Activated CD4-positive, alpha-beta T cell treated with anti-CD3 and anti-CD28 coated beads, Interleukin-2, Interleukin-6, amounts not matched to agents 100 ng/mL and 50 ng/mL, durations not matched to agents 16 hours and 8 hours (primary cell): ENCODE measurements around the gene SMAD2.

Experiments
- DNase-seq: peaks from one replicate; pipeline ENCODE4 v3.0.0-alpha.2; 2020

Gene SMAD2

DNA sequence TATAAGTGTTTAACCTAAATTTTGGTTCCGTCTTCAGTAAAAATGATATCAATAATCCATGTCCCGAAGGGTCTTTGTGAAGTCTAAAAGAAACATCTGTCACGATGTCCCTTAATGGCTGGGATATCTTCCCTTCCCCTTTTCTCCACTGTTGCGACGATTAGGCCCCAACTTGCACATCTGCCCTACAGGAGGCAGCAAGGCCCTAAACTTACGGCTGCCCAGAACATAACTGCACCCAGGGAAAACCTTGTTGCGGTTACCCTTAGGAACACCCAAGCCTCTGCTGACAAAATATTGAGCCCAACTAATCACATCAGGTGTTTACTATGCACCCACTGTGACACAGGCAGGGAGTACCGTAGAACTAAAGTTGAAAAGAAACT is 1.3 kb upstream of the SMAD2 start:
- DNase-seq, result peak; percentile 35

DNA sequence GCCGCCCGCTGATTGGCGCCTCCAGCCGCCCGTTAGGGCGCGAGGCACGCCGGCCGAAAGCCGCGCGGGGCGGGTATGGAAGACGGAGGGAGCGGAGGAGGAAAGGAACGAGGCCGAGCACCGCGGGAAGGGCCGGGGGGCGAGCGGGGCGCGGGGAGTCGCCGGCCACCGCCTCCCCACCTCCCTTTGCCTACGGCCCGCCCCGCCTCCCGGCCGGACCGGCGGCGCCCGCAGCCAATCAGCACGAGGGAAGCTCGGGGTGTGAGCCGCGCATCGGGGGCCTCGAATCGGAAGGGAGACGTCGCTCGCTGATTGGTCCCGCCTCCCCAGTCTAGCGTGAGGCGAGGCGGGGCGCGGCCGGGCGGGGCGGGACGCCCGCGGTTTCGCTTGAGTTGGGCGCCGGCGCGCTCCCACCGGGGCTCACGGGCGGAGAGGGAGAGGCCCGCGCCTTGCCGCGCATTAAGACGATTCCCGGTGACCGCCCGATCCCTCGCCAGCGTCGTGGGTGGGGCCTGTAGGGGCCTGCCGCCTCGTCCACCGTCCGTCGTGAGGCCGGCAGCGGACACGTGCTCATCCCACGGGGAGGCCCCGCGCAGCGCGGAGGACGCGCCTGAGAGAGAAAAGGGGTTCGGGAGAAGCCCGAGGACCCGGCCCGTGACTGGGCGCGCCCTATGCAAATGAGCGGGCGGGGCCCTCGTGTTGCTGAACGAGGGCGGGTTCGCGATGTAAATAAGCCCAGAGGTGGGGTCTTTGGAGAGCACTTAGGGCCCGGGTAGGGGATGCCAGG is 665 bp upstream of the SMAD2 start:
- DNase-seq, result peak; percentile 96

DNA sequence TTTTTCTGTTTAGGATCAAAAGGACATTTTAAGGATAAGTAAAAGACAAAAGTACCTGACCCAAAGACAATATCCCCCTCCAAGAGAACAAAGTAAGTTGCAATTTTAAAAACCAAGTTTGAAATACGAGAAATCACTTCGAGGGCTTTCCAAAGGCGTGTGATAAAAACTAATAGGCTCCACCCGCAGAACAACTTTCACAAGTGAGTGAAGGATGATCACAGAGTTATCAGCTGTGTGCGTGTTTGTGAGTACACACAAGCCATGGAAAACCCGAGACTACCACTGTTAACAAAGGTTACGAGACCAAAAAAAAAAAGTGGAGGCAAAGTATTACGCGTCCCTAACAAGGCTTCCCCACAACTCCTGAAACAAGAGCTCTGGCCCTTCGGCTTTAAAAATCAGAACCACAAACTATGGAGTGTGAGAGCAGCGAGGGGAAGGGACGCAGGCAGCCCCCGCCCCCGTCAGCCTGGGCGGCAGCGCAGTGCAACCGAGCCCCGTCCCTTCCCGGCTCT is 719 bp downstream of the SMAD2 start:
- DNase-seq, result no peak

DNA sequence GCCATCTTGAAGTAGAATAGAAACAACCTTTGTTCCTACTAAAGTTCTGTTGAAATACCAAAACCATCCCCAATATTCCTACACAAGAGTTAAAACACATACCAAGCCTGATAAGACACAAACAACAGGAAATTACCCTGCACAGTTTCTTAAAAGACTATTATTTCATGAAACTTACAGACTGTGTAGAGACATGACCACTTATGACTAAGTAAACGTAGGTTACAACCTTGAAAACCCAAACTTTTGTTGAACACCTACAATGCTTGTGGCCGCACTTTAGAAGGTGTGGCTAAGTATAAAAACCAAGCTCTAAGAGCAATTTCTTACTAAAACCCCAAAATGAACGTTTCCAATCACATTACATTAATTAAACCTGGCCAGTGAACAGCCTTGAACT is 2.0 kb downstream of the SMAD2 start:
- DNase-seq, result peak; percentile 46

DNA sequence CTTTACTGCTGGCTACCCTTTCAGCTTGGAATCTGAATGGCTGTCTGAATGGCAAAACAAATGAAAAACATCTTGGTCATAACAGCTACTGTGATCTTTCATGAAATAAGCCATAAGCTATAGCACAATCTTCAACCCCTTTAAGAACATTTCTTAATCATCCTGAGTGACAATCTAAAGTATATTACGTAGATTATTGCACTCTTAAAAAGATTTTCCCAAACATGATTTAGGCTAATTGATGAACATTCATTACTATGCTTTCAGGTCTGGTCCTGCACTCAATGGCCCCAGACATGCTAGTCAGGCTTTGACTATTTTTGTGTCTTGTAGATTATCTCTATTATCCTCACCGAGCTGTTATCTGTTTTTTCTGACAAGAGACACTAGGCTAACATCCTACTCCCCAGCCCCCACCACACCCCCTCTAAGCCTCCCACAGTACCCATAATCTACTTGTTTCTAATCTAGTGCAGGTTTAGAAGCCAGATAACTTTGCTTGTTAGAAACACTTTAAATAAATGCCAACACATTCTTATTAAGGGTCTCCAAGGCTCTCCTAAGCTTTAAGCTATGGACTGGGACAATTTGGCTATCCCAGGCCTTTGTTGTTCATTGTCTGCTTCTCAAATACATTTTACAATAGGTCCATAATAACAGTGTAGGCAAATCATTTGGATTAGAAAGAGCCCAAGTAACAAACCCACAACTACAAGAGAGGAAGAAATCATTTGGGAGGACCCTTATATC is 4.2 kb downstream of the SMAD2 start:
- DNase-seq, result no peak

DNA sequence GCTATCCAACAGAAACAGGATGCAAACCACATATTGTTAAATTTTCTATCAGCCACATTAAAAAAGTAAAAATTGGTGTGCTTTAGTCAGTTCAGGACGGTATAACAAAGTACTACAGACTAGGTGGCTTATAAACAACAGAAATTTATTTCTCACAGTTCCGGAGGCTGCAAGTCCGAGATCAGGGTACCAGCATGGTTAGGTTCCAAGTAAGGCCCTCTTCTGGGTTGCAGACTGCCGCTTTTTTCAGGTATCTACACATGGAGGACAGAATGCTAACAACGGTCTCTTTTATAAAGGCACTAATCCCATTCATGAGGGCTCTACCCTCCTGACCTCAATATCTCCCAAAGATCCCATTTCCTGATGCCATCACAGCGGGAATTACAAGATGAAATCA is 10.5 kb downstream of the SMAD2 start:
- DNase-seq, result no peak

DNA sequence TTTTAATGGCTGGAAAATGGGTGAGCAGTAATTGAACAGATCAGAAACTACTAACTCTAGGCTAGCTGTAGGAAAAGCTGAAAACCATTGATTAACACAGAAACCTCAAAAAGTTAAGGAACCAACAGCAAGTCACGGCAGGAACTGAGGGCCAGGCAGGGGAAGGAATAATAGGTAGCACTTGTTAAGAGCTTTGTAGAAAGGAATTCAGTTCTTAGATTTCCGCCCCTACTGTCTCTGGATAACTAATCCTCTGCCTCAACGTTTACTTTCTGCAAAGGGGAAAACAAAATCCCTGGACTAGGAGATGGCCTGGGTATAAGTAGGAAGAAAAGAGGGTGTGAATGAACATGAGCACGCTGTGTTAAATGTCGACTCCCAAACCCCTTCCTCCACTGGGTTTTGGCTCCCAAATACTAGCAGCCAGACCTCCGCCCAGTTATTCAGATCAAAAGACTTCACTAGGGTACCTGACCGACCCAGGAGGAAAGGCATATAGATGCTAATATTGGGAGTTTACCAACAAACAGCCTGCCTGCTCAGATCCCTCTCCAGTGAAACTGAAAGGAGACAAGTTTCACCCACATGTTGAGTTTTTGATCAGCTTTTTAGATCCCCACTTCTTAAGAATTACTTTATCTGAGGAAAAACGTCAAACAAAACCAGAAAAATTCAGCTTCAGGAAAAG is 12.4 kb downstream of the SMAD2 start:
- DNase-seq, result peak; percentile 51

DNA sequence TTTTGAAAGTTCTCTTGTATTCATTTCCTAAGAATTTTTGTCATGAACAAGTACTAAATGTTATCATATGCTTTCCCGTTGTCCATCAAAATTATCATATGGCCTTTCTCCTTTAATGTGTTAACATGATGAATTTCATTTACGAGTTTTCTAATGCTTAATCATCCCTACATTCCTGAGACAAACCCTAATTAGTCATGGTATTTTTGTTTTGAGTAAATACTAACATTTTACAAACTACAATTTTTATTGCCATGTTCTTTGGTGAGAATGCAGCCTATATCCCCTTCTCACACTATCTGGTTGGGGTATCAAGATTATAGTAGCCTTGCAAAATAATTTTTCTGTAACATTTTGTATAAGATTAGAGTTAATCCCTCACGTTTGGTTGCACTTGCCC is 14.5 kb downstream of the SMAD2 start:
- DNase-seq, result no peak

DNA sequence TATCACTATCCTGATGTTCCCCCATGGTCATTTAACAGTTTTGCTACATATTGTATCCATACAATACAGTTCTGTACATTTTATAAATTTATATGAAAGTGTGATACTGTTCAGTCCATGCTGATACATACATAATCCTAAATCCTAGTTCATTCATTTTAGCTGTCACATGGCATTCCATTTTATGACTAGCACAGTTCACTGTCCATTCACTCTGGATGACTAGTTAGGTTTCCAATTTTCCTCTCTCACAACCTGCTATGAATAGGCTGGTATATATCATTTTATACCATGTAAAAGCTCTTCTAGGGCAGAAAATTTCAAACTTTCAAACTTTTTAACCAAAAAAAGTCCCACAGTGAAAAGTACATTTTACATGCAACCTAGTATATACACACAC is 15.2 kb downstream of the SMAD2 start:
- DNase-seq, result no peak

DNA sequence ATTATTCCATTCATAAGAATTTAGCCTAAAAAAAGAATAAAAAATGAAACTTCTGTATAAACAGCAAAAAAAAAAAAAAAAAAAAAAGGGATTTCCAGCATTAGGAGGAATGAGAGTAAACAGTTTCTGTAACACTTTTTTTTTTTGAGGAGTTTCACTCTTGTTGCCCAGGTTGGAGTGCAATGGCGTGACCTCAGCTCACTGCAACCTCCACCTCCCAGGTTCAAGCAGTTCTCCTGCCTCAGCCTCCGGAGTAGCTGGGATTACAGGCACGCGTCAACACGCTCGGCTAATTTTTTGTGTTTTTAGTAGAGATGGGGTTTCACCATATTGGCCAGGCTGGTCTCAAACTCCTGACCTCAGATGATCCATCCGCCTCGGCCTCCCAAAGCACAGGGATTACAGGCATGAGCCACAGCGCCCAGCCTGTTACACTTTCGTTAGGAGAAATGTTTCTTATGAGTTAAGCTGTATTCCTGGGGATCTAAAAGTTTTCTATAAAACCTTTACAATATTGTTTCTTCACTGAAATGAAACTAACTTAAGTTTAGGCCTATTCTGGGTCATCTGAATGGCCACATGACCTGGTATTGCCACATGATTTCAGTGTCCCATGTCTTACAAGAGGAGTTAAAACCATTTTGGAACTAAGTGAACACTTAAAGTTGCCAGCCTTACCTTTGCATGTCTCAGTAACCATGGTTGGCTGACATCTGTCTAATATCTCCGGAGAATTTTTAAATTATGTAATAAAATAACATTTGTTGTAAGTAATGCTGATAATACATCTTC is 17.5 kb downstream of the SMAD2 start:
- DNase-seq, result no peak

DNA sequence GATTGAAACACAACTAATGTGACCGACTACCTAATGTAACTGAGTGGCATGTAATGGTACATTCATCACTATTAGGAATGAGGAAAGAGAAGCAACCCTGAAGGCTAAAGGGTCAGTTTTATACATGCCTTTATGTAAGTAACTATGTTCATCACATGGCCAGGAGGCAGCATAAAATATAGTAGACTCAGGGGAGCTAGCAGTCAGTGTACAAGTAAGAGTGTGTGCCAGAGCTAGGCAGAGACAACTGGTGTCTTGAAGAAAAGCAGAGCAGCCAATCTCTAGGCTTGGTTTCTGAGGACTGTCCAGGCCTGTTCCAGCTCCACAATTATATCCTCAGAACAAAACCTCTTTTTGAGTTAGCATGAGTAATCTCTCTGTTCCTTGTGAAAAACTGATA is 18.1 kb downstream of the SMAD2 start:
- peak; percentile 49 for DNase-seq

DNA sequence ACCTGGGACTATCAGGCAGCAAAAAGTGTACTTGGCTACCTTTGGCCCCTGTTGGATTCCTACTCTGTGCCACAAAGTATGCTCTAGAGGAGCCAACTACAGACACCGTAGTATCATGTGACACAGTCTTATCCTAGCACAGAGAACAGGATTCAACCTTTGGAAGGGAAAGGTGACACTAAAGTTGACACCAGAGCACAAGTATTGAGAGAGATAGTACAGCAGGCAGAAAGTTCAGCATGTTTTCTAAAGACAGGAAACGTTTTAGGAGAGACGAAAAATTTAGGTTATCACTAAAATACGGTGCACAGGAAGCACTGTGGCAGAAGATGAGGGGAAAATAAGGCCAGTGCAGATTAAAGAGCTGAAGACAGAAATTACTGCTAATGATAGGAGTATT is 18.6 kb downstream of the SMAD2 start:
- DNase-seq, result no peak

DNA sequence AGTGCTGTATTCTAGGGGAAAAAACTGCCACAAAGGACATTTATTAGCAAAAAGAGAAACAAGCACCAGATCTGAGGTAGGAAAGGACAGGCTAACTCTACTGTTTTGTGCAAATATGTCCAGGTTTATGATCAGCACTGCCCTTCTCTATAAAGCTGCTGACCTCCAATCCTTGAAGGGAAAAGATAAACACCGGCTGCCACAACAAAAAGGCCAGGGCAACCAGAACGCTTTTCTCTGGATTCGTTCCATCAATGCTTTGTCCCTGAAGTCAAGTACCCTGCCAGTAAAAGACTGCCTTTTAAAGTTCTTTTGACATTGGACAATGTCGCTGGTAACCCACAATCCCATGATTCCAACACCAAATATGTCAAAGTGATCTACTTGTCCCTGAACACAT is 21.0 kb downstream of the SMAD2 start:
- no peak for DNase-seq

DNA sequence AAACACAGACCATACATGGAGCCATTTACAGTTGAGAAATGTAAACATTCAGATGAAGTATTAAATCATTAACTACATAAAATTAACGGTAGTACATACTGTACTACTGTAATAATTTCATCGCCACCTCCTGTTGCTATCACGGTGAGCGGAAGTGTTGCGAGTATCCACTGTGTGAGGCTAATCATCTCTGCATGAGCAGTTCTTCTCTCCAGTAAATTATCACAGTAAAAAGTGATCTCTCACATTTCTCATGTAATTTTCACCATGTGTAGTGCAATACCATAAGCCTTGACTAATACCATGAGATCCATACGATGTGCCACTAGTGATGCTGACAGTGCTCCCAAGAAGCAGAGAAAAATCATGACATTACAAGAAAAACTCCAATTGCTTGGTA is 21.9 kb downstream of the SMAD2 start:
- no peak for DNase-seq

DNA sequence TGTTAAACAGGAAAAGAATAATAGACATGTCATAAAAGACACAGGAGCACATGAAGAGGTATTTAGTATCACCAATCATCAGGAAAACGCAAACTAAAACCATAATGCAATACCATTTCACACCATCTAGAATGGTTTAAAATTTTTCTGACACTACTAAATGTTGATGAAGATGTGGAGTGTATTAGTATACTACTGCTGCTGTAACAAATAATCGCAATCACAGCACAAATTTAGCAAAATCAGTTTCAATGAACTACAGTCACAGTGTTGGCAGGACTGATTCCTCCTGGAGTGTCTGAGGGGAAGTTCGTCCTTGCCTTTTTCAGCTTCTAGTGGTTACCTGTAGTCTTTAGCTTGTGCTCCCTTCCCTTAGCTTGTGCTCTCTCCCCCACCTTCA is 24.1 kb downstream of the SMAD2 start:
- no peak for DNase-seq

DNA sequence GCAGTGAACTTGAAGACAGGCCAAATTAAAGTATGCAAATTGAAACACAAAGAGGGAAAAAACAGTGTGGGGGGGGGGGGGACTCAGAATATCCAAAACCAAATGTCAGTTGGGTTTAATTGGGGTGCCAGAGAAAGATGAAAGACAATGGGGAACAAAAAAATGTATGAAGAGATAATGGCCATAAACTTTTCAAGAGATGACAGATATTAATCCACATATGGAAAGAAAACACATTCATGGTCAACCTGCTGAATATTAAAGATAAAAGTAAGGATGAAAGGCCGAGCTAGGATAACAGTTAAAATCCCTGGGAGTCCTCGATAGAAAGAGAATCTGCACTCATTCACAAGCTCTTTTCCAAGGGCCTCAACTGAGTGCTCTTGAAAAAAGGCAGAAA is 26.6 kb downstream of the SMAD2 start:
- no peak for DNase-seq

DNA sequence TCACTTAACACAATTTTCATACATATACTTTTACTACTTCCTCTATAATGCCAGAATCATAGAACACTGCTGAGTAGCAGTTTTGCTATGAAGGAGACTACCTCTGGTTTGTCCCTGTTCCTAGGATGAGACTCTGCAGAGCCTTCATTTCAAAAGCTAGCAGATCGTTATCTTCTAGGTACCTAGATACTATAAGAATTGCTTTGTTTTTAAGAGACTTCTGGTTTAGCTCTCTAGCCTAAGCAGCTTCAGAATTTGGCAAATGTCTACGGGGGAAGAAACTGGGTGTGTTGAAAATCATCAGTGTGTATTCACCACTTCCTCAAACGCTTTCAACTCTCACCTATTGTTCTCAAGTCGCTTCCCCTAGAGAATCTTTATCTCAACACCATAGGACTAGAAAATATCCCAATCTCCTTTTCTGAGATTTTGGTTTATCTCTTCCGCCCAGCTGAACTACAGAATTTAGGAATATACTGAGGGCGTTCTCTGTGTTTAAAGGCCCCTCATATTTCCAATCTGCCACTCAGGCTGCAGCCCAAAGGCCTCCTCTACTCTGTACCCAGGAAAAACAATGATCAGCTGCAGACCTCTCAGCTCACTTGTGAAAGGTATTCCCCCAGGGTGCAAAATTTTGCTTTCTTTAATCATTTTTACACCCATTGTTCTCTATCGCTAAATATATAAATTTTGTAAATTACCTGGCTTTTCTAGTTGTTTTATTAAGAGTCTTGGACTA is 28.7 kb downstream of the SMAD2 start:
- peak; percentile 55 for DNase-seq

DNA sequence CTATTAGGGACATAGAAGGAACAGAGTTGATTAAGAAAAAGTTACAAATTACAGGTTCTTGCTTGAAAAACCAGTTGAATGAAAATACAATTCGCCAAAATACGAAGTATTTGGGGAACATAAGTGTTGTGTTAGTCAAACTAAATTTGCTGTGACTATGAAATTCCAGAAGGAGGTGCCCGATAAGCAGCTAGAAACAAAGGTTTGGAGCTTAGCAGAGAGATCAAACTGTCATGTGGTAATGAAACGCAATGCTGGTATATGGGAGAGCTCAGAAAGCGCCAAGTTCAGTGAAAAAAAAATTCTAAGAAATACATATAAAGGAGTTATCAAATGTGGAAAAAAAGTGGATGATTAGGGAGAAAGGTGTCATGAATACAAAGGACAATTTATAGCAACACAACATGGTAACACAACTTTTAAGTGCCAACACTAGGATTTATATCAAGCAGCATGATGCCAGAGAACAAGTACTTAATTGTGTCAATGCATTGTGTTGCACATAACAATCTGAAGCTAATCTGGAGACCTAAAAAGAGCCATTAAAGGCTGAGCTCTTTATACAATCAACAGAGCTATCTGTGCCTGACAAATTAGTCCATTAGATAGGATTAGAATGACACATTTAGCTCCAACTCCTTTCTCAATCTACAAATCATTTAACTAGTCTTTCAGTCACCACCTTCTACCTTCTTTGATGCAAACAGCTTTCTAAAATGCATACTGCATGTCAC is 31.2 kb downstream of the SMAD2 start:
- no peak for DNase-seq

DNA sequence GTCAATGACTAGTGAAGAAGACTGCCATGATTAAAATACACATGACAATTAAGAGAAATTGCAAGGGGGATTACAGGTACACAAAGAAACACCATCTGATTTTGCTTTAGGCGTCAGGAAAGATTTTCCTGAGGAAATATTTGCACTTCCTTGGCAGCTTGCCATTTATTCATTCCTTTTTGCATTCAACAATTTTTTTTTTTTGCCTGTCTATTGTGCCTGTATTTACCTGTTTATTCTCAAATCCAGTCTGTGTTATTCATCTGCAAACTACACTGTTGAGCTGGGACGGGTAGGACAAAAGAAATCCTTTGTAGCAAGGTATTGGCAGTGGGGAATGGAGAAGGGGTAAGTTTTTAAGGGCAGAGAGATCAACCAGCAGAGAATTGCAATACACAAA is 31.8 kb downstream of the SMAD2 start:
- DNase-seq, result no peak

DNA sequence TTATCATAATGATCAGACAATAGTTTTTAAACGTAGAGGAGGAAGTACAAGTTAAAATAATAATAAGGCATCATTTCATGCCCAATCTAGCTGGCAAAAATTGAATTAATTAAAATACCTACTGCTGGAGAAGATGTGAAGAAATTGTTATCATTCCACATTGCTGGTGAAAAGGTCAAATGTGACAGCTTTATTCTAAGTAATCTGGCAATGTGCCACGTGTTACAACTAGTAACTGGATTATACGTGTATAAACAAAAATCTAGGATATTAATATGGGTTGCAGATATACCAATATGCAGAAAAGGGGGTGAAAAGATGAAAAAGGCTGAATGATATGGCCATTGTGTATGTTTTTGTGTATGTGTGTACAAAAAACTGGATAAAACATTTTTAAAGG is 32.4 kb downstream of the SMAD2 start:
- no peak for DNase-seq

DNA sequence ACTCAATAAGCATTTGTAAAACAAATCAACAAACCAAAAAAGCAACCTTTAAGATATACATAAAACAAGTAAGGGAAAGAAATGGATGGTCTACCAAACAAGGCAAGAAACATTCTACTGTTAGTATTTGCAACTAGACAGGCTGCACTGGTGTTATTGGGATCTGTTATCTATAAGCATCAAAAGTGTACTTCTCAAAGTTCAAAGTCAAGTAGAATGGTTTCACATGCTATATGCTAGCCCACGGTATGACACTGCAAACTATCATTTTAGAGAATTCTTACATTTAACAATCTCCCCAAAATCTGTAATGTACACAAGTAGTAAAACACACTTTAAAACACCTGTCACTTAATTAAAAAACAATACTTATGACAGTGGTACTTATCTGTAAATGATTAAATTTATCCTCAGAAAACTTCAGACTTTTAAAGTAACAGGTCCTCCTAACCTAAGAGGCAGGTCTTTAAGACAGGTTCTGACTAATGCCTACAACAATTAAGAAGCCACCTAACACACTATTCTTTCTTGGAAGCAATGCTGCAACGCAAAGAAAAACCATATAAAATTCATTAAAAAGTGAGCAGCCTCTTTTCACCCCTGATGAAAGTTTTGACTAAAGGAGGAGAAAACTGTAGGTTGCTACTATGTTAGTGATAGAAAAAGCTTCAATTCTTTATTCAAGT is 34.8 kb downstream of the SMAD2 start:
- no peak for DNase-seq
